IMR-90 (cell line): ENCODE measurements around the gene COL2A1. TPM values are rescaled to one million over a fixed set of nuclear protein-coding genes. Genes with fewer than 3 reads are reported as not detected.

Source experiments
- ATAC-seq: fragments of 200-7000 bp; cut with Tn5 transposase; 2 replicates; pipeline ENCODE4 v1.9.1; 2020; ENCODE audit warnings: low read depth, mild to moderate bottlenecking, moderate library complexity
- BruUV-seq: library from RNA; stranded (reverse); fragments of 400-500 nt; replicated peaks from 2 replicates; lab custom pipeline; 2021; lab: Mats Ljungman, UMichigan
- CTCF ChIA-PET: fragments of 300-600 bp; formaldehyde crosslinking; extraction: SDS; loops from one replicate; lab custom pipeline; 2021; ENCODE audit warnings: antibody characterized with exemption; lab: Yijun Ruan, JAX
- POLR2A ChIA-PET: fragments of 300-600 bp; sonication (Branson Sonifier 250); formaldehyde crosslinking; loops from one replicate; lab custom pipeline; 2022; ENCODE audit warnings: antibody characterized with exemption; ENCODE audit not compliant: unreplicated experiment; lab: Charles Lee
- DNase-seq: peaks from one replicate; pipeline ENCODE4 v3.0.0; 2013
- H2AFZ ChIP-seq: replicated peaks from 2 replicates; pipeline ENCODE3; 2013; ENCODE audit warnings: low read length, mild to moderate bottlenecking; ENCODE audit not compliant: poor library complexity
- H2AK5ac ChIP-seq: 2 replicates; pipeline ENCODE4 v1.6.1; 2013; ENCODE audit warnings: low read depth, low read length, inconsistent platforms
- H2AK9ac ChIP-seq: replicated peaks from 2 replicates; pipeline ENCODE3; 2013; ENCODE audit warnings: mild to moderate bottlenecking, low read depth, low read length, moderate library complexity; ENCODE audit not compliant: poor library complexity
- H2BK120ac ChIP-seq: 2 replicates; pipeline ENCODE4 v1.6.1; 2013; ENCODE audit warnings: low read depth, low read length, inconsistent platforms
- H2BK15ac ChIP-seq: 3 replicates; pipeline ENCODE4 v1.6.1; 2013; ENCODE audit warnings: low read depth, low read length, inconsistent platforms
- H2BK20ac ChIP-seq: 2 replicates; pipeline ENCODE4 v1.6.1; 2013; ENCODE audit warnings: low read depth, mild to moderate bottlenecking, inconsistent platforms, low read length, moderate library complexity
- H2BK5ac ChIP-seq: 2 replicates; pipeline ENCODE4 v1.6.1; 2013; ENCODE audit warnings: mild to moderate bottlenecking, low read depth, low read length, inconsistent platforms; ENCODE audit not compliant: poor library complexity, severe bottlenecking
- H3K14ac ChIP-seq: replicated peaks from 2 replicates; pipeline ENCODE4 v1.6.1; 2013; ENCODE audit warnings: low read depth, low read length, inconsistent platforms
- H3K18ac ChIP-seq: 2 replicates; pipeline ENCODE4 v1.6.1; 2013; ENCODE audit warnings: low read depth, low read length, control low read depth
- H3K23ac ChIP-seq: 2 replicates; pipeline ENCODE4 v1.6.1; 2013; ENCODE audit warnings: low read depth, low read length, inconsistent platforms
- H3K27ac ChIP-seq: 2 replicates; pipeline ENCODE4 v1.5.1; 2013; ENCODE audit warnings: mild to moderate bottlenecking, control low read depth, low read length; ENCODE audit not compliant: insufficient read depth
- H3K27me3 ChIP-seq: 2 replicates; pipeline ENCODE4 v1.6.1; 2013; ENCODE audit warnings: low read length; ENCODE audit not compliant: control insufficient read depth, insufficient read depth
- H3K36me3 ChIP-seq: 2 replicates; pipeline ENCODE4 v1.6.1; 2013; ENCODE audit warnings: low read length, mixed read lengths; ENCODE audit not compliant: control insufficient read depth, insufficient read depth
- H3K4ac ChIP-seq: 2 replicates; pipeline ENCODE4 v1.6.1; 2013; ENCODE audit warnings: low read depth, low read length, inconsistent platforms
- H3K4me1 ChIP-seq: 2 replicates; pipeline ENCODE4 v1.6.1; 2013; ENCODE audit warnings: low read length, mixed read lengths; ENCODE audit not compliant: control insufficient read depth, insufficient read depth
- H3K4me2 ChIP-seq: 2 replicates; pipeline ENCODE4 v1.6.1; 2013; ENCODE audit warnings: low read depth, mild to moderate bottlenecking, control low read depth, low read length, moderate library complexity
- H3K4me3 ChIP-seq: 2 replicates; pipeline ENCODE4 v1.5.1; 2013; ENCODE audit warnings: low read depth, mild to moderate bottlenecking, control low read depth, low read length, moderate library complexity; ENCODE audit not compliant: insufficient read depth
- H3K56ac ChIP-seq: 2 replicates; pipeline ENCODE4 v1.6.1; 2013; ENCODE audit warnings: low read length, inconsistent platforms; ENCODE audit not compliant: insufficient read depth; ENCODE audit errors: extremely low read depth
- H3K79me1 ChIP-seq, 2 experiments: 2 replicates each; pipeline ENCODE4 v1.6.1; 2013; ENCODE audit warnings: low read length in 2 of 2, inconsistent platforms in 1 of 2, low read depth in 1 of 2
- H3K9ac ChIP-seq: 2 replicates; pipeline ENCODE4 v1.6.1; 2013; ENCODE audit warnings: low read depth, low read length, control low read depth
- H3K9me1 ChIP-seq: 2 replicates; pipeline ENCODE4 v1.6.1; 2013; ENCODE audit warnings: low read length, inconsistent platforms; ENCODE audit not compliant: insufficient read depth
- H3K9me3 ChIP-seq: 2 replicates; pipeline ENCODE4 v1.6.1; 2013; ENCODE audit warnings: low read length; ENCODE audit not compliant: control insufficient read depth, insufficient read depth
- H4K20me1 ChIP-seq: 2 replicates; pipeline ENCODE4 v1.6.1; 2013; ENCODE audit warnings: low read length, inconsistent platforms; ENCODE audit not compliant: insufficient read depth
- H4K5ac ChIP-seq: 2 replicates; pipeline ENCODE4 v1.6.1; 2013; ENCODE audit warnings: mild to moderate bottlenecking, low read depth, low read length, control low read depth
- H4K8ac ChIP-seq, 2 experiments: 2 replicates each; pipeline ENCODE4 v1.6.1; 2013; ENCODE audit warnings: low read depth in 2 of 2, low read length in 2 of 2, control low read depth in 1 of 2, inconsistent platforms in 1 of 2
- H4K91ac ChIP-seq: 2 replicates; pipeline ENCODE4 v1.6.1; 2013; ENCODE audit warnings: low read depth, low read length, inconsistent platforms; ENCODE audit not compliant: insufficient read depth
- CHD1 ChIP-seq: IDR thresholded peaks from 2 replicates; pipeline ENCODE4 v1.6.1; 2012; ENCODE audit warnings: low read depth, low read length, improper control_type of control experiment
- MAZ ChIP-seq: IDR thresholded peaks from 2 replicates; pipeline ENCODE4 v1.6.1; 2012; ENCODE audit warnings: low read depth, mild to moderate bottlenecking, low read length, improper control_type of control experiment, moderate library complexity, borderline replicate concordance
- WGBS, 2 experiments: methylation state at CpG; one replicate each; pipeline versions ENCODE4 v1.1.5 to v1.1.7; 2013; ENCODE audit warnings: missing lambda C conversion rate in 2 of 2; ENCODE audit not compliant: insufficient read length in 1 of 2; ENCODE audit errors: extremely low coverage in 2 of 2; 5-methylcytosine and 5-hydroxymethylcytosine counted together
- dilution Hi-C: fragments of 300-500 bp; cut with HindIII; formaldehyde crosslinking; loops from one replicate; pipeline ENCODE4 v1.14.3; 2018; ENCODE audit warnings: low sequenced_read_pairs; ENCODE audit not compliant: unreplicated experiment
- in situ Hi-C: fragments of 300-500 bp; cut with MboI; formaldehyde crosslinking; loops from 3 replicates; pipeline ENCODE4 v1.14.3; 2019; ENCODE audit warnings: low sequenced_read_pairs, inconsistent platforms, mixed read lengths
- intact Hi-C: fragments of 100-400 bp; cut with micrococcal nuclease; formaldehyde crosslinking; loops from 2 replicates; pipeline ENCODE4 v1.10.0; 2022
- polyA plus RNA-seq, 3 experiments: library from polyadenylated mRNA; depleted of rRNA; stranded (reverse); fragments of >200 nt; gene quantifications; 2 replicates each; pipeline ENCODE4 v1.2.3, GENCODE V29; 2012; ENCODE audit warnings: low replicate concordance in 1 of 3
- total RNA-seq: library from RNA; depleted of rRNA; stranded (reverse); fragments of >200 nt; gene quantifications from 2 replicates; pipeline ENCODE4 v1.2.3, GENCODE V29; 2012

The COL2A1 gene
- total and polyA plus RNA-seq, 2 of the 4 experiments (the other 2 are of a cell fraction): 0.05 TPM; not detected in 1

DNA sequence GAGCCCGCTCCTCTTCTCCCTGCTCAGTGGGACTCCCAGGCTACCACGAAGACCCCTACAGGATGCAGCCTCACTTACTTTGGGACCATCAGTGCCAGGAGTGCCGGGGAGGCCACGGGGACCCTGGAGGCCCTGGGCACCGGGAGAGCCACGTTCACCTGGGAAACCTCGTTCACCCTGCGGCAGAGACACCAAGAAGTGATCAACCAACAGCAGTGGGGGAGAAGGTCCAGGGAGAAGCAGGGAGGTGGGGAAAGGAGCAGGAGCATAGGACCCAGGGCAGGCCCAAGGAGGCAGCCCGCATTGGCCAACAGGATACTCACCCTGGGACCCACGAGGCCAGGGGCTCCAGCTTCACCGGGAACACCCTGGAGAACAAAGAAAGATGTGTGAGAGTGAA lies 21.5 kb downstream of the COL2A1 start:
- no peaks in the 10 kb centered on the region for H4K20me1 ChIP-seq
- no peak overlapping the region for H3K23ac ChIP-seq
- no peak for ATAC-seq
- dilution Hi-C loops (no loop called here), intact Hi-C loops (no loop called here), in situ Hi-C loops (no loop called here)
- no peak overlapping the region for H2AK5ac ChIP-seq
- H3K27me3 ChIP-seq: peaks cover 45% of the 10 kb centered on the region
- no peak overlapping the region for H2BK120ac ChIP-seq
- no peak overlapping the region for H4K8ac ChIP-seq
- H3K9me3 ChIP-seq: no peaks in the 10 kb centered on the region
- no peak overlapping the region for H2AFZ ChIP-seq
- H3K18ac ChIP-seq: no peak overlapping the region
- no TSS peak for BruUV-seq
- H3K14ac ChIP-seq: no peak overlapping the region
- no peak overlapping the region for H2AK9ac ChIP-seq
- no peaks in the 10 kb centered on the region for H3K79me1 ChIP-seq
- no peaks in the 10 kb centered on the region for H3K36me3 ChIP-seq
- no peak overlapping the region for H2BK15ac ChIP-seq
- no peak overlapping the region for H3K56ac ChIP-seq
- H3K9me1 ChIP-seq: no peaks in the 10 kb centered on the region; the same call in 1 of the 2 replicates
- 79% methylated on average over 5 of the region's 11 CpGs; no CpG with 5 or more reads in 1 of the 2 experiments for WGBS, 2 experiments
- no peak overlapping the region for H3K9ac ChIP-seq
- H3K27ac ChIP-seq: no peak overlapping the region
- no peaks in the 10 kb centered on the region for H3K4me1 ChIP-seq
- no peak overlapping the region for H4K91ac ChIP-seq
- H3K4me3 ChIP-seq: no peak overlapping the region
- no peak overlapping the region for H4K5ac ChIP-seq
- POLR2A ChIA-PET: no interaction called here
- TF ChIP-seq CHD1: no peak
- no peak for TF ChIP-seq MAZ
- H3K4ac ChIP-seq: no peak overlapping the region
- H2BK5ac ChIP-seq: no peak overlapping the region
- no peak for DNase-seq
- H2BK20ac ChIP-seq: no peak overlapping the region
- no peak overlapping the region for H3K4me2 ChIP-seq
- CTCF ChIA-PET: no interaction called here
